HG03108 (cell line): ENCODE measurements around the gene CTNNA3.

ENCODE experiments used
- ATAC-seq: cut with Tn5 transposase; IDR thresholded peaks from one replicate; pipeline ENCODE4 v1.9.1; 2021; ENCODE audit warnings: moderate library complexity; ENCODE audit not compliant: unreplicated experiment

The CTNNA3 gene

GRCh38 chr10:66910671-66911070 lies 785.3 kb downstream of the CTNNA3 start:
- no peak for ATAC-seq

GRCh38 chr10:66892871-66893270 lies 803.1 kb downstream of the CTNNA3 start:
- no peak for ATAC-seq

- ATAC-seq: no peak
Observed at GRCh38 chr10:66888237-66888636, 807.8 kb downstream of the CTNNA3 start.

GRCh38 chr10:66886848-66887247 lies 809.1 kb downstream of the CTNNA3 start:
- ATAC-seq: no peak

- no peak for ATAC-seq
Observed at GRCh38 chr10:66882271-66882670, 813.7 kb downstream of the CTNNA3 start.

GRCh38 chr10:66881814-66882213 lies 814.2 kb downstream of the CTNNA3 start:
- no peak for ATAC-seq

GRCh38 chr10:66880826-66881225 lies 815.2 kb downstream of the CTNNA3 start:
- ATAC-seq: no peak

GRCh38 chr10:66880292-66880691 lies 815.7 kb downstream of the CTNNA3 start:
- no peak for ATAC-seq

GRCh38 chr10:66877361-66877760 lies 818.6 kb downstream of the CTNNA3 start:
- ATAC-seq: no peak

GRCh38 chr10:66869635-66870034 lies 826.4 kb downstream of the CTNNA3 start:
- no peak for ATAC-seq

GRCh38 chr10:66862687-66863258 lies 833.2 kb downstream of the CTNNA3 start:
- no peak for ATAC-seq

GRCh38 chr10:66860376-66860945 lies 835.5 kb downstream of the CTNNA3 start:
- no peak for ATAC-seq

GRCh38 chr10:66852811-66853210 lies 843.2 kb downstream of the CTNNA3 start:
- no peak for ATAC-seq

GRCh38 chr10:66848856-66849255 lies 847.1 kb downstream of the CTNNA3 start:
- no peak for ATAC-seq

GRCh38 chr10:66844176-66844942 lies 851.6 kb downstream of the CTNNA3 start:
- ATAC-seq: no peak

- no peak for ATAC-seq
Observed at GRCh38 chr10:66843396-66843795, 852.6 kb downstream of the CTNNA3 start.

GRCh38 chr10:66842867-66843266 lies 853.1 kb downstream of the CTNNA3 start:
- no peak for ATAC-seq

GRCh38 chr10:66842371-66842770 lies 853.6 kb downstream of the CTNNA3 start:
- no peak for ATAC-seq

- no peak for ATAC-seq
Observed at GRCh38 chr10:66838656-66839055, 857.3 kb downstream of the CTNNA3 start.

- ATAC-seq: no peak
Observed at GRCh38 chr10:66837990-66838389, 858.0 kb downstream of the CTNNA3 start.

GRCh38 chr10:66837335-66837734 lies 858.7 kb downstream of the CTNNA3 start:
- no peak for ATAC-seq

GRCh38 chr10:66836771-66837170 lies 859.2 kb downstream of the CTNNA3 start:
- no peak for ATAC-seq
